Islet of Langerhans (tissue), 1 donor: ENCODE measurements around the gene HPGDS.
"Not testable (repeated sequence)": the region's sequence is repeated elsewhere in the genome, so short reads cannot be mapped to it uniquely, and the experiment has no call there.

Experiments
- FAIRE-seq: peaks from one replicate; lab custom pipeline; 2011; peaks lifted over from hg19 to GRCh38; lab: Jason Lieb, UNC

Gene HPGDS

GRCh38 chr4:94357624-94358023 lies 15.0 kb upstream of the HPGDS start:
- FAIRE-seq = no peak

GRCh38 chr4:94356444-94356843 lies 13.8 kb upstream of the HPGDS start:
- FAIRE-seq = no peak

GRCh38 chr4:94354474-94354896 lies 11.8 kb upstream of the HPGDS start:
- no peak for FAIRE-seq

GRCh38 chr4:94352996-94353395 lies 10.4 kb upstream of the HPGDS start:
- FAIRE-seq = no peak

- no peak for FAIRE-seq
These were observed 9.5 kb upstream of the HPGDS start for GRCh38 chr4:94352163-94352562.

GRCh38 chr4:94351319-94351718 lies 8.7 kb upstream of the HPGDS start:
- FAIRE-seq = no peak

- FAIRE-seq = no peak
These were observed 7.5 kb upstream of the HPGDS start for GRCh38 chr4:94350095-94350494.

- FAIRE-seq = no peak
These were observed 6.6 kb upstream of the HPGDS start for GRCh38 chr4:94349193-94349592.

GRCh38 chr4:94348666-94349065 lies 6.0 kb upstream of the HPGDS start:
- FAIRE-seq = no peak

GRCh38 chr4:94346541-94346940 lies 3.9 kb upstream of the HPGDS start:
- FAIRE-seq = peak; percentile 53

GRCh38 chr4:94345969-94346368 lies 3.3 kb upstream of the HPGDS start:
- FAIRE-seq = no peak

GRCh38 chr4:94345266-94345665 lies 2.6 kb upstream of the HPGDS start:
- no peak for FAIRE-seq

GRCh38 chr4:94344457-94344856 lies 1.8 kb upstream of the HPGDS start:
- FAIRE-seq = no peak

GRCh38 chr4:94341481-94342370 lies 910 bp downstream of the HPGDS start:
- FAIRE-seq = no peak

GRCh38 chr4:94339779-94340178 lies 2.9 kb downstream of the HPGDS start:
- no peak for FAIRE-seq

GRCh38 chr4:94338681-94339351 lies 3.8 kb downstream of the HPGDS start:
- FAIRE-seq = no peak

GRCh38 chr4:94336791-94337190 lies 5.8 kb downstream of the HPGDS start:
- FAIRE-seq = not testable (repeated sequence)

GRCh38 chr4:94336303-94336702 lies 6.3 kb downstream of the HPGDS start:
- no peak for FAIRE-seq

- FAIRE-seq = no peak
These were observed 7.7 kb downstream of the HPGDS start for GRCh38 chr4:94334962-94335361.

- FAIRE-seq = no peak
These were observed 8.2 kb downstream of the HPGDS start for GRCh38 chr4:94334476-94334875.

- FAIRE-seq = no peak
These were observed 8.8 kb downstream of the HPGDS start for GRCh38 chr4:94333866-94334265.

- FAIRE-seq = no peak
These were observed 9.5 kb downstream of the HPGDS start for GRCh38 chr4:94332983-94333590.

- FAIRE-seq = no peak
These were observed 12.7 kb downstream of the HPGDS start for GRCh38 chr4:94329933-94330332.
